ENCODE data around the gene TCP10L.
"Not testable (repeated sequence)": the region's sequence is repeated elsewhere in the genome, so short reads cannot be mapped to it uniquely, and the experiment has no call there.

Gene TCP10L

GRCh38 chr21:32612999-32613337 lies 27.6 kb upstream of the TCP10L start:
- DNase-seq (ENCODE audit: low read depth in 1 of 2, low spot score in 1 of 2): no peak
- peak overlapping the region; percentile 96 for H3K27ac ChIP-seq (replicated peaks)
- TF ChIP-seq REST (IDR thresholded peaks at IDR 0.05; ENCODE audit: insufficient replicate concordance, low read depth): peak; percentile 8
- TF ChIP-seq SPI1 (IDR thresholded peaks at IDR 0.05; ENCODE audit: borderline replicate concordance, low read depth): no peak
- H3K4me3 ChIP-seq (replicated peaks; ENCODE audit: insufficient read depth, low read length): peak overlapping the region; percentile 98
- H3K27me3 ChIP-seq (ENCODE audit: insufficient read depth, poor library complexity, severe bottlenecking): no peaks in the 10 kb centered on the region

GRCh38 chr21:32612075-32612998 lies 27.0 kb upstream of the TCP10L start, which contains the start of gene CFAP298:
Gene CFAP298, minus strand, starts transcription at chr21:32612377. Its CDS starts 134 bp downstream, at chr21:32612243.
- Histone ChIP-seq H3K4me3 (replicated peaks; ENCODE audit: insufficient read depth, low read length) (peak within 1 kb of the TSS; percentile 98), H3K27ac (replicated peaks) (peak within 1 kb of the TSS; percentile 96), H3K27me3 (ENCODE audit: insufficient read depth, poor library complexity, severe bottlenecking) (no peaks in the 10 kb centered on the region)
- peak; percentile 93 for TF ChIP-seq GABPA (IDR thresholded peaks at IDR 0.05; ENCODE audit: low read depth)
- peak; percentile 46 for TF ChIP-seq REST (IDR thresholded peaks at IDR 0.05; ENCODE audit: insufficient replicate concordance, low read depth)
- TF ChIP-seq CTCF (IDR thresholded peaks at IDR 0.05; ENCODE audit: insufficient read depth, low read length): no peak
- TF ChIP-seq SPI1 (IDR thresholded peaks at IDR 0.05; ENCODE audit: borderline replicate concordance, low read depth): no peak; the same call in 1 of the 2 replicates
- peak; percentile 70; the same call in 1 of the 2 replicates for TF ChIP-seq POLR2AphosphoS5 (IDR thresholded peaks at IDR 0.05; ENCODE audit: low read depth)
- DNase-seq (ENCODE audit: low read depth in 1 of 2, low spot score in 1 of 2): peak; percentile 78 to 91

- Histone ChIP-seq H3K27me3 (ENCODE audit: insufficient read depth, poor library complexity, severe bottlenecking) (no peaks in the 10 kb centered on the region), H3K27ac (replicated peaks) (peak overlapping the region; percentile 96), H3K4me3 (replicated peaks; ENCODE audit: insufficient read depth, low read length) (peak overlapping the region; percentile 98)
- TF ChIP-seq GABPA (IDR thresholded peaks at IDR 0.05; ENCODE audit: low read depth) (no peak), REST (IDR thresholded peaks at IDR 0.05; ENCODE audit: insufficient replicate concordance, low read depth) (no peak), POLR2AphosphoS5 (IDR thresholded peaks at IDR 0.05; ENCODE audit: low read depth) (no peak), CTCF (IDR thresholded peaks at IDR 0.05; ENCODE audit: insufficient read depth, low read length) (no peak), SPI1 (IDR thresholded peaks at IDR 0.05; ENCODE audit: borderline replicate concordance, low read depth) (no peak)
- DNase-seq (ENCODE audit: low read depth in 1 of 2, low spot score in 1 of 2): peak in 1 of 2 experiments; percentile 64
These were observed 26.2 kb upstream of the TCP10L start for GRCh38 chr21:32611471-32611997.

- not testable (repeated sequence) for DNase-seq (ENCODE audit: low read depth in 1 of 2, low spot score in 1 of 2); H3K27me3 ChIP-seq (ENCODE audit: insufficient read depth, poor library complexity, severe bottlenecking)
- peak overlapping the region; percentile 98 for H3K4me3 ChIP-seq (replicated peaks; ENCODE audit: insufficient read depth, low read length)
- H3K27ac ChIP-seq (replicated peaks): peak overlapping the region; percentile 96
These were observed 25.6 kb upstream of the TCP10L start for GRCh38 chr21:32610940-32611339.
